K562 treated with DMSO at 1 percent for 12 hours (cell line): ENCODE data around the gene GABRG3. TPM values are rescaled to one million over a fixed set of nuclear protein-coding genes. Genes with fewer than 3 reads are reported as not detected.

Experiments used
- total RNA-seq: library from RNA; unstranded; fragments of 300-600 nt; gene quantifications from 2 replicates; pipeline ENCODE4 v1.2.3, GENCODE V29; 2022; ENCODE audit not compliant: insufficient read depth

GABRG3 gene
- 2.5 and 10.2 TPM in 2 replicates for total RNA-seq

GRCh38 chr15:26970712-26971210, at the start of gene GABRG3:
Gene GABRG3, plus strand, starts transcription at chr15:26971181.

Other genes starting within 250 kb of the GABRG3 start
- gene GABRB3, start 198.1 kb upstream of the GABRG3 start, total RNA-seq, result 0.59 and 1.1 TPM in 2 replicates
- not detected in 2 replicates for gene GABRA5, start 104.1 kb upstream of the GABRG3 start, total RNA-seq